Measurements from ENCODE around the gene KIF14. TPM values are rescaled to one million over a fixed set of nuclear protein-coding genes. Genes with fewer than 3 reads are reported as not detected.

Gene KIF14
- total RNA-seq, 1 experiment from 2014 or later, result 17.8 TPM

DNA sequence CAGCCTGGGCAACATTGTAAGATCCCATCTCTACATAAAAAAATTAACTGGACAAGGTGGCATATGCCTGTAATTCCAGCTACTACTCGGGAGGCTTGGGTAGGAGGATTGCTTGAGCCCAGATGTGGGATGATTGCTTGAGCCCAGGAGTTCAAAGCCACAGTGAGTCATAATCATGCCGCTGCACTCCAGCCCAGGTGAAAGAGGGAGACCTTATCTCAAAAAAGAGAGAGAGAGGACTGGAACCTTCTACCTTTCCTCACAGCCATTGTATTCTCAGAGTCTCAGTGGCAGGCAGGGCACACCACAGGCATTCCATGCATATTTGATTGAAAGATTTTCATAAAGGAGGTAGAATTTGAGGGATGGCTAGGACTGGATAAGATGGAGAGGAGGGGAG, 78.4 kb downstream of the KIF14 start:
- ATAC-seq, result peak; percentile 29; the same call in 1 of the 2 replicates
- intact Hi-C loops (cut with micrococcal nuclease; ENCODE audit: unreplicated experiment), result no loop called here
- H3K4me3 ChIP-seq (ENCODE audit: low read depth in 2 of 2, low read length in 2 of 2), result no peak overlapping the region
- no peaks in the 10 kb centered on the region for H3K9me3 ChIP-seq (ENCODE audit: control insufficient read depth, insufficient read depth, low read depth, low read length)
- no peak for TF ChIP-seq POLR2AphosphoS5 (IDR thresholded peaks at IDR 0.05; ENCODE audit: low read depth, low read length)
- TF ChIP-seq, protein P1, sequence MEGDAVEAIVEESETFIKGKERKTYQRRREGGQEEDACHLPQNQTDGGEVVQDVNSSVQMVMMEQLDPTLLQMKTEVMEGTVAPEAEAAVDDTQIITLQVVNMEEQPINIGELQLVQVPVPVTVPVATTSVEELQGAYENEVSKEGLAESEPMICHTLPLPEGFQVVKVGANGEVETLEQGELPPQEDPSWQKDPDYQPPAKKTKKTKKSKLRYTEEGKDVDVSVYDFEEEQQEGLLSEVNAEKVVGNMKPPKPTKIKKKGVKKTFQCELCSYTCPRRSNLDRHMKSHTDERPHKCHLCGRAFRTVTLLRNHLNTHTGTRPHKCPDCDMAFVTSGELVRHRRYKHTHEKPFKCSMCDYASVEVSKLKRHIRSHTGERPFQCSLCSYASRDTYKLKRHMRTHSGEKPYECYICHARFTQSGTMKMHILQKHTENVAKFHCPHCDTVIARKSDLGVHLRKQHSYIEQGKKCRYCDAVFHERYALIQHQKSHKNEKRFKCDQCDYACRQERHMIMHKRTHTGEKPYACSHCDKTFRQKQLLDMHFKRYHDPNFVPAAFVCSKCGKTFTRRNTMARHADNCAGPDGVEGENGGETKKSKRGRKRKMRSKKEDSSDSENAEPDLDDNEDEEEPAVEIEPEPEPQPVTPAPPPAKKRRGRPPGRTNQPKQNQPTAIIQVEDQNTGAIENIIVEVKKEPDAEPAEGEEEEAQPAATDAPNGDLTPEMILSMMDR (IDR thresholded peaks at IDR 0.05), result no peak
- TF ChIP-seq, protein P2, sequence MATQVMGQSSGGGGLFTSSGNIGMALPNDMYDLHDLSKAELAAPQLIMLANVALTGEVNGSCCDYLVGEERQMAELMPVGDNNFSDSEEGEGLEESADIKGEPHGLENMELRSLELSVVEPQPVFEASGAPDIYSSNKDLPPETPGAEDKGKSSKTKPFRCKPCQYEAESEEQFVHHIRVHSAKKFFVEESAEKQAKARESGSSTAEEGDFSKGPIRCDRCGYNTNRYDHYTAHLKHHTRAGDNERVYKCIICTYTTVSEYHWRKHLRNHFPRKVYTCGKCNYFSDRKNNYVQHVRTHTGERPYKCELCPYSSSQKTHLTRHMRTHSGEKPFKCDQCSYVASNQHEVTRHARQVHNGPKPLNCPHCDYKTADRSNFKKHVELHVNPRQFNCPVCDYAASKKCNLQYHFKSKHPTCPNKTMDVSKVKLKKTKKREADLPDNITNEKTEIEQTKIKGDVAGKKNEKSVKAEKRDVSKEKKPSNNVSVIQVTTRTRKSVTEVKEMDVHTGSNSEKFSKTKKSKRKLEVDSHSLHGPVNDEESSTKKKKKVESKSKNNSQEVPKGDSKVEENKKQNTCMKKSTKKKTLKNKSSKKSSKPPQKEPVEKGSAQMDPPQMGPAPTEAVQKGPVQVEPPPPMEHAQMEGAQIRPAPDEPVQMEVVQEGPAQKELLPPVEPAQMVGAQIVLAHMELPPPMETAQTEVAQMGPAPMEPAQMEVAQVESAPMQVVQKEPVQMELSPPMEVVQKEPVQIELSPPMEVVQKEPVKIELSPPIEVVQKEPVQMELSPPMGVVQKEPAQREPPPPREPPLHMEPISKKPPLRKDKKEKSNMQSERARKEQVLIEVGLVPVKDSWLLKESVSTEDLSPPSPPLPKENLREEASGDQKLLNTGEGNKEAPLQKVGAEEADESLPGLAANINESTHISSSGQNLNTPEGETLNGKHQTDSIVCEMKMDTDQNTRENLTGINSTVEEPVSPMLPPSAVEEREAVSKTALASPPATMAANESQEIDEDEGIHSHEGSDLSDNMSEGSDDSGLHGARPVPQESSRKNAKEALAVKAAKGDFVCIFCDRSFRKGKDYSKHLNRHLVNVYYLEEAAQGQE (IDR thresholded peaks at IDR 0.05; ENCODE audit: insufficient read depth in 1 of 2, low read depth in 2 of 2, low read length in 1 of 2), result no peak
- no peak for TF ChIP-seq SIN3A (IDR thresholded peaks at IDR 0.05; ENCODE audit: borderline replicate concordance, insufficient read depth, low read depth, low read length)
- no peak for TF ChIP-seq TCF7L2 (IDR thresholded peaks at IDR 0.05; ENCODE audit: low read depth, low read length)
- no peaks in the 10 kb centered on the region for H3K4me1 ChIP-seq (ENCODE audit: control insufficient read depth, insufficient read depth, low read length)
- H3K36me3 ChIP-seq (ENCODE audit: control insufficient read depth, insufficient read depth, low read length), result no peaks in the 10 kb centered on the region
- CTCF ChIA-PET, result no interaction called here
- no peak overlapping the region for H3K27ac ChIP-seq (ENCODE audit: low read length)
- in situ Hi-C loops (cut with HindIII; ENCODE audit: low pct_unique_long_range_greater_than_20kb, low sequenced_read_pairs), result no loop called here
- BruUV-seq (replicated peaks), result no TSS peak
- H3K27me3 ChIP-seq (ENCODE audit: control insufficient read depth, insufficient read depth, low read length), result no peaks in the 10 kb centered on the region
- POLR2A ChIA-PET, result no interaction called here
- DNase-seq (ENCODE audit: low read depth, low spot score), result no peak

DNA sequence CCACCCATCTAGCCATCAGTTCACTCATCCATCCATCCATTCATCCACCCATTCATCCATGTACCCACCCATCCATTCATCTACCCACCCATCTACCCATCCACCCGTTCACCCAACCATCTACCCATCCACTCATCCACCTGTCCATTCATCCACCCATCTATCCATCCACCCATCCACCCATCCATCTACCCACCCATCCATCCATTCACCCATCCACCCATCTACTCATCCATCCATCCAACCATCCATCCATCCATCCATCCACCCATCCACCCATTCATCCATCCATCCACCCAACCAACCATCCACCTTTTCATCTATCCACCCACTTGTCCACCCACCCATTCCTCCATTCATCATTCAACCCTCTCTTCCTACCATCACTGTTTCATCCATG, 80.3 kb downstream of the KIF14 start:
- no peak overlapping the region for H3K4me3 ChIP-seq (ENCODE audit: low read depth in 2 of 2, low read length in 2 of 2)
- ATAC-seq (no peak), DNase-seq (ENCODE audit: low read depth, low spot score) (no peak)
- no peak overlapping the region for H3K27ac ChIP-seq (ENCODE audit: low read length)
- no TSS peak for BruUV-seq (replicated peaks)
- no peaks in the 10 kb centered on the region for H3K27me3 ChIP-seq (ENCODE audit: control insufficient read depth, insufficient read depth, low read length)
- H3K9me3 ChIP-seq (ENCODE audit: control insufficient read depth, insufficient read depth, low read depth, low read length), result no peaks in the 10 kb centered on the region
- no peaks in the 10 kb centered on the region for H3K4me1 ChIP-seq (ENCODE audit: control insufficient read depth, insufficient read depth, low read length)
- ChIA-PET POLR2A (interaction anchor here (0.6 kb wide), 1 partner anchor 167 kb away, joined by 9 read pairs; no protein-coding TSS in a partner anchor), CTCF (no interaction called here)
- in situ Hi-C loops (cut with HindIII; ENCODE audit: low pct_unique_long_range_greater_than_20kb, low sequenced_read_pairs), result no loop called here
- H3K36me3 ChIP-seq (ENCODE audit: control insufficient read depth, insufficient read depth, low read length), result no peaks in the 10 kb centered on the region
- intact Hi-C loops (cut with micrococcal nuclease; ENCODE audit: unreplicated experiment), result no loop called here
- TF ChIP-seq POLR2AphosphoS5 (IDR thresholded peaks at IDR 0.05; ENCODE audit: low read depth, low read length) (no peak), TCF7L2 (IDR thresholded peaks at IDR 0.05; ENCODE audit: low read depth, low read length) (no peak), SIN3A (IDR thresholded peaks at IDR 0.05; ENCODE audit: borderline replicate concordance, insufficient read depth, low read depth, low read length) (no peak)
- TF ChIP-seq, protein P2 (IDR thresholded peaks at IDR 0.05; ENCODE audit: insufficient read depth in 1 of 2, low read depth in 2 of 2, low read length in 1 of 2), result no peak
- TF ChIP-seq, protein P1 (IDR thresholded peaks at IDR 0.05), result no peak

All from Panc1 (cell line).